Measurements from ENCODE around the gene IL1F10. TPM values are rescaled to one million over a fixed set of nuclear protein-coding genes. Genes with fewer than 3 reads are reported as not detected.

IL1F10 gene
- total RNA-seq, 1 donor from 2014 or later, result not detected

DNA sequence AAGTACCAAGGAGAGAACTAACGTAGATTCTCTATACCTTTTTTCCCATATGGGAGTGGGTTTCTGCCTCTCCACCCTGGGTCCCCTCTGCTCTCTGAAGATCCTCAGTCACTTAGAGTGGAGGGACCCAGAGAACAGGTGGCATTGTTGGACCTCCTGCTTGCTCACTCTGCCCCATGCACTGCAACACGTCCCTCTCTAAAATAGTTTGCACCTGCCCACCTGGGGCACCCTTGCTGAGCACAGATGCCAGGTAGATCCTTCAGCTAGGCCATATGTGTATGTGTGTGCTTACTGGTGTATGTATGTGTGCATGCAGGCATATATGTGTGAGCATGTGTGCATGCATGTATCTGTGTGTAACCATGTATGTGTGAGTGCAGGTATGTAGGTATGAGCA lies 6.5 kb upstream of the IL1F10 start:
- Mint-ChIP-seq H3K27ac (ENCODE audit: unreplicated experiment) (no peak overlapping the region), H3K27me3 (ENCODE audit: unreplicated experiment) (peaks cover 30% of the 10 kb centered on the region), H3K4me1 (ENCODE audit: unreplicated experiment) (no peaks in the 10 kb centered on the region), H3K36me3 (ENCODE audit: unreplicated experiment) (no peaks in the 10 kb centered on the region), H3K4me3 (ENCODE audit: unreplicated experiment) (no peak overlapping the region), H3K9me3 (ENCODE audit: unreplicated experiment) (peaks cover 3% of the 10 kb centered on the region)
- DNase-seq (ENCODE audit: extremely low spot score, unreplicated experiment), result peak; percentile 42
- no peak for TF ChIP-seq CTCF (IDR thresholded peaks at IDR 0.05)

DNA sequence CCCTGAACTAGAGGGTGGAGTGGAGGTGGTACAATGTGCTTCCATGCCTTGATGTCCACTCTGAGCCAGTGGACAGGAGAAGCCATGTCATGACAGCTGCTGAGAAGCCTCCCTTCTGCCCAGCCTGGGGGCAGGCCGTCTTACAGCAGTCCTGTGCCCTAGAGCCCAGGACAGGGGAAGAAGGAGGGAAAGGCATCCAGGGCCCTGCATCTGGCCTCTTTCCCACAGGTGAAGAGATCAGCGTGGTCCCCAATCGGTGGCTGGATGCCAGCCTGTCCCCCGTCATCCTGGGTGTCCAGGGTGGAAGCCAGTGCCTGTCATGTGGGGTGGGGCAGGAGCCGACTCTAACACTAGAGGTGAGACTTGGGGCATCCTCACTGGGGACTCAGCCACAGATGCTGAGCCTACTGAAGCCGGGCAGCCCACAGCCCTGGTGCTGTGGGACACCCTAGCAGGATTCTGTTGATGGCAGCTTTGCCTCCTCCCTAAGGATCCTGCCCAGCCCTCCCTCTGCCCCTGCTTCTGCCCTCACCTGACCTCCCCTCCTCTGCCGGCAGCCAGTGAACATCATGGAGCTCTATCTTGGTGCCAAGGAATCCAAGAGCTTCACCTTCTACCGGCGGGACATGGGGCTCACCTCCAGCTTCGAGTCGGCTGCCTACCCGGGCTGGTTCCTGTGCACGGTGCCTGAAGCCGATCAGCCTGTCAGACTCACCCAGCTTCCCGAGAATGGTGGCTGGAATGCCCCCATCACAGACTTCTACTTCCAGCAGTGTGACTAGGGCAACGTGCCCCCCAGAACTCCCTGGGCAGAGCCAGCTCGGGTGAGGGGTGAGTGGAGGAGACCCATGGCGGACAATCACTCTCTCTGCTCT lies 5.6 kb upstream of the IL1F10 start:
- no peak for TF ChIP-seq CTCF (IDR thresholded peaks at IDR 0.05)
- DNase-seq (ENCODE audit: extremely low spot score, unreplicated experiment), result peak; percentile 69
- Mint-ChIP-seq H3K4me3 (ENCODE audit: unreplicated experiment) (no peak overlapping the region), H3K27ac (ENCODE audit: unreplicated experiment) (no peak overlapping the region), H3K36me3 (ENCODE audit: unreplicated experiment) (no peaks in the 10 kb centered on the region), H3K27me3 (ENCODE audit: unreplicated experiment) (peaks cover 34% of the 10 kb centered on the region), H3K9me3 (ENCODE audit: unreplicated experiment) (peaks cover 3% of the 10 kb centered on the region), H3K4me1 (ENCODE audit: unreplicated experiment) (no peaks in the 10 kb centered on the region)

GRCh38 chr2:113064281-113064680 lies 3.5 kb upstream of the IL1F10 start:
- H3K9me3 Mint-ChIP-seq (ENCODE audit: unreplicated experiment), result peaks cover 3% of the 10 kb centered on the region
- peaks cover 40% of the 10 kb centered on the region for H3K27me3 Mint-ChIP-seq (ENCODE audit: unreplicated experiment)
- no peaks in the 10 kb centered on the region for H3K4me1 Mint-ChIP-seq (ENCODE audit: unreplicated experiment)
- TF ChIP-seq CTCF (IDR thresholded peaks at IDR 0.05), result no peak
- H3K4me3 Mint-ChIP-seq (ENCODE audit: unreplicated experiment), result no peak overlapping the region
- H3K27ac Mint-ChIP-seq (ENCODE audit: unreplicated experiment), result no peak overlapping the region
- H3K36me3 Mint-ChIP-seq (ENCODE audit: unreplicated experiment), result no peaks in the 10 kb centered on the region
- peak; percentile 40 for DNase-seq (ENCODE audit: extremely low spot score, unreplicated experiment)

DNA sequence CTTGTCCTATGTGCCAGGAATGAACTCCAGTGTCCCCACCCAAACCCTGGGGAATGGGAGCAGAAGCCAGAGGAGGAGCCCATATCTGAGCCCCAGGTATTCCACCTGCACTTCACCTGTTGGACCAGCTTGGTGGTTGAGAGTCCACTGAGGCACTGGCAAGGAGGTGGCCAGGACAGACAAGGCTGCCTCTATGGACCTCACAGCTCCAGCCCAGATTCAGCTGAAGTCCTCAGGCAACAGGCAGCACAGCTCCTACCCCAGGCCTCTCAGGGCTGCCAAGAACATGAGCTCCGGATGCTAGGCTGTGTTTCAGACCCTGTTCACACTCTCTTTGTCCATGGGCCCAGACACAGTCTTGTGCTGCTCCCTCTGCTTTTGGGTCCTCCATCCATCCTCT lies 2.9 kb upstream of the IL1F10 start:
- H3K9me3 Mint-ChIP-seq (ENCODE audit: unreplicated experiment), result peaks cover 3% of the 10 kb centered on the region
- no peaks in the 10 kb centered on the region for H3K4me1 Mint-ChIP-seq (ENCODE audit: unreplicated experiment)

More for the DNA sequence above, 2.9 kb upstream of the IL1F10 start:
- DNase-seq (ENCODE audit: extremely low spot score, unreplicated experiment), result peak; percentile 71
- H3K27me3 Mint-ChIP-seq (ENCODE audit: unreplicated experiment), result peaks cover 46% of the 10 kb centered on the region
- H3K27ac Mint-ChIP-seq (ENCODE audit: unreplicated experiment), result no peak overlapping the region
- no peaks in the 10 kb centered on the region for H3K36me3 Mint-ChIP-seq (ENCODE audit: unreplicated experiment)
- no peak for TF ChIP-seq CTCF (IDR thresholded peaks at IDR 0.05)
- no peak overlapping the region for H3K4me3 Mint-ChIP-seq (ENCODE audit: unreplicated experiment)

Measured in osteocyte (in vitro differentiated cells).